Measurements from ENCODE around the gene MAP4K3.

- TF ChIP-seq POLR2AphosphoS5 (IDR thresholded peaks at IDR 0.05) (no peak), CTCF (IDR thresholded peaks at IDR 0.05) (no peak), EP300 (IDR thresholded peaks at IDR 0.05) (no peak), POLR2A (IDR thresholded peaks at IDR 0.05) (no peak)
Observed at GRCh38 chr2:39203382-39203781, 233.7 kb downstream of the MAP4K3 start.
